ENCODE measurements around the gene MROH9. TPM values are rescaled to one million over a fixed set of nuclear protein-coding genes. Genes with fewer than 3 reads are reported as not detected.

Gene MROH9
- total RNA-seq, 1 experiment from 2014 or later, result not detected

DNA sequence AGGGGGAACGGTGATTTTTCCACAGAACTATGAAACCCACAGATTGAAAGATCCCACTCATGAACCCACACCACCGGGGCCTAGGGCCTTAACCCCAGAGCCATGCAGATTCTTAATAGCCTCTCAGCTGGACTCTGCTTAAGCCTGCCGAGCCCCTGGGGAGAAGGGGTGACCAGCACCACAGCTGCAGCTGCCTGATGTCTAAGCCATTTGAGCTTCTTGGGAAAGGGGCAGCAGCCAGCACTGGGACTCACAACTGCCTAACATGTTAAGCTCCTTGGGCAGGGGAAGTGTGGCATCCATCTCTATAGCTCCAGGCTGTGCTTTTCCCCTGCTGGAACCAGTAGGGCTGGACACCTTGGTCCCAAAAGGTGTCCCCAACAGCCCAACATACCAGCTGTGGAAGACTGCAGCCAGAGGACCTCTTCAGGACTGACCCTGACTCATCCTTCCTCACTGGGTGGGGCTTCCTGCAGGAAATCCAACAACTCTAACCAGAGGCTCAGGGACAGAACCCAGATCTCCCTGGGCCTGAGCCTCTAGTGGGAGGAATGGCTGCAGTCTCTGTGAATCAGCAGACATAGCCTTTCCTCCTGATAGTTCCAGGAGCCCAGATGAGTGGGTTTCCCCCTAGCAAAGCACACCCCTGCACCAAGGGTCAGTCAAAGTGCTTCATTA, 120.8 kb downstream of the MROH9 start:
- no peak for ATAC-seq
- BruUV-seq (replicated peaks), result no TSS peak
- ChIA-PET POLR2A (no interaction called here), CTCF (no interaction called here)
- Histone ChIP-seq H3K27me3 (ENCODE audit: control insufficient read depth, insufficient read depth, low read length) (no peaks in the 10 kb centered on the region), H3K36me3 (ENCODE audit: control insufficient read depth, insufficient read depth, low read length) (no peaks in the 10 kb centered on the region), H3K4me1 (ENCODE audit: control insufficient read depth, insufficient read depth, low read length) (no peaks in the 10 kb centered on the region), H3K9me3 (ENCODE audit: control insufficient read depth, insufficient read depth, low read depth, low read length) (no peaks in the 10 kb centered on the region), H3K27ac (ENCODE audit: low read length) (no peak overlapping the region), H3K4me3 (ENCODE audit: low read depth in 2 of 2, low read length in 2 of 2) (no peak overlapping the region)
- intact Hi-C loops (cut with micrococcal nuclease; ENCODE audit: unreplicated experiment) (no loop called here), in situ Hi-C loops (cut with HindIII; ENCODE audit: low pct_unique_long_range_greater_than_20kb, low sequenced_read_pairs) (no loop called here)
- TF ChIP-seq POLR2AphosphoS5 (IDR thresholded peaks at IDR 0.05; ENCODE audit: low read depth, low read length) (no peak), SIN3A (IDR thresholded peaks at IDR 0.05; ENCODE audit: borderline replicate concordance, insufficient read depth, low read depth, low read length) (no peak), TCF7L2 (IDR thresholded peaks at IDR 0.05; ENCODE audit: low read depth, low read length) (no peak)
- TF ChIP-seq, protein P1, sequence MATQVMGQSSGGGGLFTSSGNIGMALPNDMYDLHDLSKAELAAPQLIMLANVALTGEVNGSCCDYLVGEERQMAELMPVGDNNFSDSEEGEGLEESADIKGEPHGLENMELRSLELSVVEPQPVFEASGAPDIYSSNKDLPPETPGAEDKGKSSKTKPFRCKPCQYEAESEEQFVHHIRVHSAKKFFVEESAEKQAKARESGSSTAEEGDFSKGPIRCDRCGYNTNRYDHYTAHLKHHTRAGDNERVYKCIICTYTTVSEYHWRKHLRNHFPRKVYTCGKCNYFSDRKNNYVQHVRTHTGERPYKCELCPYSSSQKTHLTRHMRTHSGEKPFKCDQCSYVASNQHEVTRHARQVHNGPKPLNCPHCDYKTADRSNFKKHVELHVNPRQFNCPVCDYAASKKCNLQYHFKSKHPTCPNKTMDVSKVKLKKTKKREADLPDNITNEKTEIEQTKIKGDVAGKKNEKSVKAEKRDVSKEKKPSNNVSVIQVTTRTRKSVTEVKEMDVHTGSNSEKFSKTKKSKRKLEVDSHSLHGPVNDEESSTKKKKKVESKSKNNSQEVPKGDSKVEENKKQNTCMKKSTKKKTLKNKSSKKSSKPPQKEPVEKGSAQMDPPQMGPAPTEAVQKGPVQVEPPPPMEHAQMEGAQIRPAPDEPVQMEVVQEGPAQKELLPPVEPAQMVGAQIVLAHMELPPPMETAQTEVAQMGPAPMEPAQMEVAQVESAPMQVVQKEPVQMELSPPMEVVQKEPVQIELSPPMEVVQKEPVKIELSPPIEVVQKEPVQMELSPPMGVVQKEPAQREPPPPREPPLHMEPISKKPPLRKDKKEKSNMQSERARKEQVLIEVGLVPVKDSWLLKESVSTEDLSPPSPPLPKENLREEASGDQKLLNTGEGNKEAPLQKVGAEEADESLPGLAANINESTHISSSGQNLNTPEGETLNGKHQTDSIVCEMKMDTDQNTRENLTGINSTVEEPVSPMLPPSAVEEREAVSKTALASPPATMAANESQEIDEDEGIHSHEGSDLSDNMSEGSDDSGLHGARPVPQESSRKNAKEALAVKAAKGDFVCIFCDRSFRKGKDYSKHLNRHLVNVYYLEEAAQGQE (IDR thresholded peaks at IDR 0.05; ENCODE audit: insufficient read depth in 1 of 2, low read depth in 2 of 2, low read length in 1 of 2), result no peak
- TF ChIP-seq, protein P2, sequence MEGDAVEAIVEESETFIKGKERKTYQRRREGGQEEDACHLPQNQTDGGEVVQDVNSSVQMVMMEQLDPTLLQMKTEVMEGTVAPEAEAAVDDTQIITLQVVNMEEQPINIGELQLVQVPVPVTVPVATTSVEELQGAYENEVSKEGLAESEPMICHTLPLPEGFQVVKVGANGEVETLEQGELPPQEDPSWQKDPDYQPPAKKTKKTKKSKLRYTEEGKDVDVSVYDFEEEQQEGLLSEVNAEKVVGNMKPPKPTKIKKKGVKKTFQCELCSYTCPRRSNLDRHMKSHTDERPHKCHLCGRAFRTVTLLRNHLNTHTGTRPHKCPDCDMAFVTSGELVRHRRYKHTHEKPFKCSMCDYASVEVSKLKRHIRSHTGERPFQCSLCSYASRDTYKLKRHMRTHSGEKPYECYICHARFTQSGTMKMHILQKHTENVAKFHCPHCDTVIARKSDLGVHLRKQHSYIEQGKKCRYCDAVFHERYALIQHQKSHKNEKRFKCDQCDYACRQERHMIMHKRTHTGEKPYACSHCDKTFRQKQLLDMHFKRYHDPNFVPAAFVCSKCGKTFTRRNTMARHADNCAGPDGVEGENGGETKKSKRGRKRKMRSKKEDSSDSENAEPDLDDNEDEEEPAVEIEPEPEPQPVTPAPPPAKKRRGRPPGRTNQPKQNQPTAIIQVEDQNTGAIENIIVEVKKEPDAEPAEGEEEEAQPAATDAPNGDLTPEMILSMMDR (IDR thresholded peaks at IDR 0.05), result no peak
- no peak for DNase-seq (ENCODE audit: low read depth, low spot score)

DNA sequence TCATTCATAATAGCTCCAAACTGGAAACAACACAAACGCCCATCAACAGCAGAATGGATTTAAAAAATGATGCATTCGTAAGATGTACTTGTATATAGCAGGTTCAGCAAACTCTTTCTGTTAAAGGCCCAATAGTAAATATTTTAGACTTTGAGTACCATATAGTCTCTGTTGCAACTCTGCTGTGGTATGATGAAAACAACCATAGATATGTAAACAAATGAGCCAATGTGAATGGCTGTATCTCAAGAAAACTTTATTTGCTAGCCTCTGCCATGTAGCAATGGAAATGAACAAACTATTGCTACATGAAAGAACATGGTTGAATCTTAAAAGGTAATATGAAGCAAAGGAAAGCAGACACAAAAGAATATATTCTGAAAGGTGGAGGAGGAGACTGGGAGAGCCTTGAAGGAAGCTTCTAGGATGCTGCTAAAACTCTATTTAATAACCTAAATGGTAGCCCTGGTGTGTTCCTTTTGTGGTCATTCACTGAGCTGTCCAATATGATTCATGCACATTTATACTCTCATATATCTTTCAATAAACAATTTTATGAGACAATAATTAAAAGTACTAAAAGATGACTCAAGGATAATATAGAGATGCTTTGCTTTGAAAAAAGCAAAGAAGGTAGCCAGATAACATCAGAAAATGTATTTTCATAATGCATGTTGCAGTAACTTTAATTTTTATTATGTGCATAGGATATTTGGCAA, 126.2 kb downstream of the MROH9 start:
- Histone ChIP-seq H3K27me3 (ENCODE audit: control insufficient read depth, insufficient read depth, low read length) (no peaks in the 10 kb centered on the region), H3K27ac (ENCODE audit: low read length) (no peak overlapping the region), H3K9me3 (ENCODE audit: control insufficient read depth, insufficient read depth, low read depth, low read length) (no peaks in the 10 kb centered on the region), H3K36me3 (ENCODE audit: control insufficient read depth, insufficient read depth, low read length) (no peaks in the 10 kb centered on the region), H3K4me3 (ENCODE audit: low read depth in 2 of 2, low read length in 2 of 2) (no peak overlapping the region), H3K4me1 (ENCODE audit: control insufficient read depth, insufficient read depth, low read length) (no peaks in the 10 kb centered on the region)
- intact Hi-C loops (cut with micrococcal nuclease; ENCODE audit: unreplicated experiment) (no loop called here), in situ Hi-C loops (cut with HindIII; ENCODE audit: low pct_unique_long_range_greater_than_20kb, low sequenced_read_pairs) (no loop called here)
- ChIA-PET CTCF (no interaction called here), POLR2A (no interaction called here)
- DNase-seq (ENCODE audit: low read depth, low spot score) (no peak), ATAC-seq (no peak)
- no peak for TF ChIP-seq POLR2AphosphoS5 (IDR thresholded peaks at IDR 0.05; ENCODE audit: low read depth, low read length)
- no TSS peak for BruUV-seq (replicated peaks)

DNA sequence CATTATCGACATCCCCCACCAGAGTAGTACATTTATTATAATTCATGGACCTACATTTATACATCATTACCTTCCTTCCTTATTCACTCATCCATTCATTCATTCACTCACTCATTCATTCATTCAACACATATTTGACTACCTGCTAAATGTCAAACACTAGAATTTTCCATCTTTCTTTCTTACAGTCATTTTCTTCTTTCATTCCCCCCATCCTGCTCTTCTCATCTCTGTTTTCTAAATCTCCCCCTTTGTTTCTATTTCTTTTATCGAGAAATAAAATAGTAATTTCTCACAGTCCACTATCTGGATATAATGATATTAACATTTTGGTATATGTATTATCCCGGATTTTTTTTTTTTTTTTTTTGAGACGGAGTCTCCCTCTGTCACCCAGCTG, 127.6 kb downstream of the MROH9 start:
- CTCF ChIA-PET, result no interaction called here
- intact Hi-C loops (cut with micrococcal nuclease; ENCODE audit: unreplicated experiment), result no loop called here
- no peak for DNase-seq (ENCODE audit: low read depth, low spot score)

More for the DNA sequence above, 127.6 kb downstream of the MROH9 start:
- POLR2A ChIA-PET, result no interaction called here
- no peak for ATAC-seq
- no TSS peak for BruUV-seq (replicated peaks)
- Histone ChIP-seq H3K9me3 (ENCODE audit: control insufficient read depth, insufficient read depth, low read depth, low read length) (no peaks in the 10 kb centered on the region), H3K27me3 (ENCODE audit: control insufficient read depth, insufficient read depth, low read length) (no peaks in the 10 kb centered on the region), H3K27ac (ENCODE audit: low read length) (no peak overlapping the region), H3K4me3 (ENCODE audit: low read depth in 2 of 2, low read length in 2 of 2) (no peak overlapping the region), H3K4me1 (ENCODE audit: control insufficient read depth, insufficient read depth, low read length) (no peaks in the 10 kb centered on the region), H3K36me3 (ENCODE audit: control insufficient read depth, insufficient read depth, low read length) (no peaks in the 10 kb centered on the region)
- TF ChIP-seq SIN3A (IDR thresholded peaks at IDR 0.05; ENCODE audit: borderline replicate concordance, insufficient read depth, low read depth, low read length) (no peak), TCF7L2 (IDR thresholded peaks at IDR 0.05; ENCODE audit: low read depth, low read length) (no peak), POLR2AphosphoS5 (IDR thresholded peaks at IDR 0.05; ENCODE audit: low read depth, low read length) (no peak)
- TF ChIP-seq, protein P2 (IDR thresholded peaks at IDR 0.05), result no peak
- TF ChIP-seq, protein P1 (IDR thresholded peaks at IDR 0.05; ENCODE audit: insufficient read depth in 1 of 2, low read depth in 2 of 2, low read length in 1 of 2), result no peak
- in situ Hi-C loops (cut with HindIII; ENCODE audit: low pct_unique_long_range_greater_than_20kb, low sequenced_read_pairs), result no loop called here

Measured in Panc1 (cell line).